Effector memory CD4-positive, alpha-beta T cell (primary cell): ENCODE measurements around the gene KLHL6.

ENCODE experiments used
- DNase-seq, 3 donors: peaks; one replicate each; pipeline ENCODE4 v3.0.0-alpha.2; 2020
- H3K27ac ChIP-seq: 2 replicates; pipeline ENCODE4 v1.7.0; 2013; ENCODE audit warnings: mild to moderate bottlenecking, low read length, moderate library complexity; ENCODE audit not compliant: insufficient read depth, poor library complexity, severe bottlenecking
- H3K27me3 ChIP-seq: replicated peaks from 2 replicates; pipeline ENCODE4 v1.7.0; 2013; ENCODE audit warnings: mild to moderate bottlenecking, low read length; ENCODE audit not compliant: insufficient read depth, control insufficient read depth, poor library complexity, severe bottlenecking
- H3K36me3 ChIP-seq: 2 replicates; pipeline ENCODE4 v1.7.0; 2013; ENCODE audit warnings: mild to moderate bottlenecking, low read length, moderate library complexity; ENCODE audit not compliant: control insufficient read depth, insufficient read depth
- H3K4me1 ChIP-seq: 2 replicates; pipeline ENCODE4 v1.7.0; 2013; ENCODE audit warnings: low read length, mild to moderate bottlenecking; ENCODE audit not compliant: control insufficient read depth, insufficient read depth, poor library complexity, severe bottlenecking
- H3K4me3 ChIP-seq: 2 replicates; pipeline ENCODE4 v1.7.0; 2013; ENCODE audit warnings: low read length, low read depth, mild to moderate bottlenecking; ENCODE audit not compliant: insufficient read depth, poor library complexity, severe bottlenecking
- H3K9me3 ChIP-seq: 2 replicates; pipeline ENCODE4 v1.7.0; 2013; ENCODE audit warnings: mild to moderate bottlenecking, low read length, moderate library complexity; ENCODE audit not compliant: control insufficient read depth

Gene KLHL6

DNA sequence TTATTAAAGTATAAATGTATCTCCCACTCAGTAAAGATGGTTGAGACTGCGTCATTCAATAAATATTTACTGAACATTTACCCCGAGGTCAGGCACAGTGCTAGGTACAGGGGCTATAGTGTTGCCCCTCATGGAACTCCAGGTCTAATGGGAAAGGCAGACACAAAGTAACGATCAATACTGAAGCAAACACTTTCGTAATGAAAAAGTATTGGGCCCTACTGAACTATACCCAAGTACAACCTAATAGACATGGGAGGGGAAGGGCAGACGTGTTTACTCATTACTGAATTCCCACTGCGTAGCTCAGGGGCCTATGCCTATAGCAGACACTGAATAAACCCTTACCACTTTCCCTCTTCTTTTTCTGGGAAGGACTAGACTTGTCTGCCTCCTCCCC, 56.9 kb downstream of the KLHL6 start:
- Histone ChIP-seq H3K36me3 (peaks cover 53% of the 10 kb centered on the region), H3K27me3 (no peaks in the 10 kb centered on the region), H3K4me1 (no peaks in the 10 kb centered on the region), H3K4me3 (no peak overlapping the region), H3K9me3 (no peaks in the 10 kb centered on the region), H3K27ac (no peak overlapping the region)
- no peak for DNase-seq

DNA sequence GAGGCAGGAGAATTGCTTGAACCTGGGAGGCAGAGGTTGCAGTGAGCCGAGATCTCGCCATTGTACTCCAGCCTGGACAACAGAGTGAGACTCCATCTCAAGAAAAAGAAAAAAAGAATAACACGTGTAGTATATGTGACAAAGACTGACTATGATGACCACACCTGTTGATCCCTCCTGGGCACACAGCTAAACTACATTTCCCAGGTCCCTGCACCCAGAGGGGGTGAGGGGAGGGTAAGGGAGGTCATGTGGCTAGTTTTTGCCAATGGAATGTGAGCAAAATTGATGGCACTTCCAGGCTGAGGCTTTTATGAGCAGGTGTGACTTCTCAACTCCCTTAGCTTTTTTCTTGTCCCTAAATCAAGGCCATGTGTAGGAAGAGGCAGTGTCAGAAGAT, 58.2 kb downstream of the KLHL6 start:
- Histone ChIP-seq H3K27me3 (no peaks in the 10 kb centered on the region), H3K27ac (no peak overlapping the region), H3K36me3 (peaks cover 62% of the 10 kb centered on the region), H3K4me1 (no peaks in the 10 kb centered on the region), H3K4me3 (no peak overlapping the region), H3K9me3 (no peaks in the 10 kb centered on the region)
- DNase-seq = no peak

DNA sequence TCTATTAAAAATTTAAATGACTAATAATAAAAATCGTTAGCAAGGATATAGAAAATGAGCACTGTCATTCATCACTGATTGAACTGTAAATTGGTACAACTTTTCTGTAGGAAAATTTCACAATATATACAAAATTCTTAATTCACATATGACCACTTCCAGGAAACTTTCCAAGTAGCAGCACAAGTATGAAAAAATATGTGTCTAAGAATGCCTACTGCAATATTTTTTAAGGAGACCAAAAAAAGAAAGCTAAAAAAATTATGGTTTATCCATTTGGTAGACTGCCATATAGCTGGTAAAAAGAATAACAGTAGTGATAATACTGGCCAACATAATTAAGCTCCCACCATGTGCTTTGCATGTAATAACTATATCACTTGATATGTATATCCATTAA, 59.2 kb downstream of the KLHL6 start:
- DNase-seq = no peak
- H3K9me3 ChIP-seq = no peaks in the 10 kb centered on the region
- H3K4me3 ChIP-seq = no peak overlapping the region
- peaks cover 67% of the 10 kb centered on the region for H3K36me3 ChIP-seq
- no peaks in the 10 kb centered on the region for H3K27me3 ChIP-seq
- no peak overlapping the region for H3K27ac ChIP-seq
- H3K4me1 ChIP-seq = no peaks in the 10 kb centered on the region

DNA sequence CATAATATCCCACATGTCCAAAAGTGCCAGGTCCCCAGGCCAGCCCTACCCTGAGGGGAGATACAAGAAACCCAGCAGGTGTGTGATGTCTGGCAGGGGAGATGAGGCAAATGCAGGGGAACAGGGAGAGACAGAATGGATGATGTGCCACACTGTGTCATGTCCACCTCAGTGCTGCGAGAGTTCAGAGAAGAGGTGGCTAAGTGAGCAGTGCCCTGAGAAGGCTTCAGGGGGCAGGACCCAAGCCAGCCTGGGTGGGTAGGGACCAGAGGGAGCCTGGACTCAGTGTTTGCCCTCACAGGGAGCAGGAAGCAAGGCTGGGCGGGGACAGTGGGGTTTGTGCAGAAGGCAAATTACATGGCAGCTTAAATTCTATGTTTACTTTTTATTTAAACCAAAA, 61.2 kb downstream of the KLHL6 start:
- no peak for DNase-seq
- Histone ChIP-seq H3K4me1 (no peaks in the 10 kb centered on the region), H3K9me3 (no peaks in the 10 kb centered on the region), H3K4me3 (no peak overlapping the region), H3K27me3 (no peaks in the 10 kb centered on the region), H3K36me3 (peaks cover 52% of the 10 kb centered on the region), H3K27ac (no peak overlapping the region)

DNA sequence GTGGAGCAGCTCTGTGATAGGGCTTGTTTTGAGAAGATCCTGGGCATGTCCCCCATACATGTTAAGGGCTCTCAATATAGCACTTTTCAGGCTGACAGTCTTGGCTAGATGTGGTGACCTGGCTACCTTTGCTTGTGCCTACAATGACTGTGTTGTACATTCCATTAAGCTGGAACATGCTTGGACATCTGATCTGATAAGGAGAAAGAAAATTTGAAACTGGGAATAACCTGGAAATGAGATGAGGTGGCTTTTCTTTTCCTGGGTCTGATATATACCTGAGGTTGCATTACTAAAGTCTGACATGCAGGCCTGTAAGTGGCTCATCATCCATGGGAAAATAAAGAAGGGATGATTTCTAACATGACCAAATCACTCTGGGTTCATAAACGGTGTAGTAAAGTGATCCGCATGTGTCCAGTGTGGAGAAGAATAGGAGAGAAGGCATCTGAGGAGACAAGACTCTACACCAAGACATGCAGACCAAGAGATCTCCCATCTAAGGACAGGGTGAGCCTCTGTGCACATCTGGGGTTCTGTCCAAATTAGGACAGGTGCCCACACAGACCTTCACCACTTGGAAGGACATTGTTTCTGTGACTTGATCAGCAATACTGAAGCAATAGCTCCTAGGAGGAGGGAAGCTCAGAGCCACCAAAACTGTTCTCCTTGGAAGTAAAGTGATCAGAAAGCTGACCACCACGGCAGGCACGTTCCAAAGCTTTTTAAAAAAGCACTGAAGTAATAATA, 62.0 kb downstream of the KLHL6 start:
- Histone ChIP-seq H3K27ac (no peak overlapping the region), H3K4me3 (no peak overlapping the region), H3K9me3 (no peaks in the 10 kb centered on the region), H3K36me3 (peaks cover 43% of the 10 kb centered on the region), H3K4me1 (no peaks in the 10 kb centered on the region), H3K27me3 (no peaks in the 10 kb centered on the region)
- no peak for DNase-seq

DNA sequence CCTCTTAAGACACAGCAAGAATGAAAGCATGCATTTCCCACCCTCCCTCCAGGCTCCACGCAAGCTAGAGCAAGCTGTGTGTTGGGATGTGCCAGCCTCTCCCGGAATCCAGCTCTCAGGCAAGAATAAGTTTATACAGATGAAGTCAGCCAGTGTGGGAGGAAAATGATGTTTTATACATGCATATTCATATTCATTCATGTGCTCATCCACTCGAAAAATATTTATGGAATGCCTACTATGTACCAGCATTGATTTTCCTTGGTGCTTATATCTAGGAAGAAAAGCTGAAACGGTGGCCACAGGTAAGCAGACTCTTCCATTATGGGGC, 62.7 kb downstream of the KLHL6 start:
- Histone ChIP-seq H3K27me3 (no peaks in the 10 kb centered on the region), H3K36me3 (peaks cover 39% of the 10 kb centered on the region), H3K4me3 (no peak overlapping the region), H3K9me3 (no peaks in the 10 kb centered on the region), H3K27ac (no peak overlapping the region), H3K4me1 (no peaks in the 10 kb centered on the region)
- no peak for DNase-seq

DNA sequence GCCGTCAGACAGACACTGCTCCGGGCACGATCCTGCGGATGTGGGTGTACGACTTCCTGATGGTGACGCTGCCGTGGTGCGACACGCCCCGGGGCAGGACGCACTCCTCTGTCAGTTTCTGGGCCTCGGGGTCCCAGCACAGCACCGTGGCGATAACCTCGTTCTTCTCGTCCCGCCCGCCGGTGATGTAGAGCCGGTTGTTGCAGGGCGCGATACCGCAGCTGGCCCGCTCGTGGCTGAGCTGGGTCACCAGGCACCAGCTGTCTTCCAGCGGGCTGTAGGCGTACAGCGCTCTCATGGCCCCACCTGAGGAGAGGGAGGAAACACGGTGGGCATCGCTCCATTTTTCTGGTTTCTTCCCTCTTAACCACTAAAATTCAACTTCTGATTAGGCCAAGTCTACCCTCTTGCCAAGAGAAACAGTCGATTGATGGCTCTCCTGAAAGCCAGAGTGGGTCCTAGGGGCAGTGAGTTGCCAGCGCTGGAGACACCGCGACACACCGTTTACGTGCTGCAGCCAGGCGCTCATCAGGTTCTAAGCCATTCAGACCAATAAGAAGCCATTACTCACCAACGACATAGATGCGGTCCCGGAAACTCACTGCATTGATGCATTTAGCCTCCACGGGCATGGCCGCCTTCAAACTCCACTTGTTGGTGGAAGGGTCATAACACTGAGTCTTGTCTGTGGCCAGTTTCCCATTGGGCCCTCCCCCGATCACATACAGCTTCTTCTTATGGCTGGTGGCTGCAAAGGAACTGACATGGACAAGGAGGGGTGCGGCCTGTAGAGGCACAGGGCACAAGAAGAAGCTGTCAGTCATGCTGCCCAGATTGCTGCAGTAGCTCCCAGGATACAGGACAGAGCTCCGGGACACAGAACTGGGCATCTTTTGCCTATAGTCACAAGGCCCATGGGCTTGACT, 63.3 kb downstream of the KLHL6 start:
- no peak overlapping the region for H3K4me3 ChIP-seq
- no peaks in the 10 kb centered on the region for H3K9me3 ChIP-seq
- no peak for DNase-seq
- no peaks in the 10 kb centered on the region for H3K27me3 ChIP-seq
- no peak overlapping the region for H3K27ac ChIP-seq
- peaks cover 39% of the 10 kb centered on the region for H3K36me3 ChIP-seq
- no peaks in the 10 kb centered on the region for H3K4me1 ChIP-seq

DNA sequence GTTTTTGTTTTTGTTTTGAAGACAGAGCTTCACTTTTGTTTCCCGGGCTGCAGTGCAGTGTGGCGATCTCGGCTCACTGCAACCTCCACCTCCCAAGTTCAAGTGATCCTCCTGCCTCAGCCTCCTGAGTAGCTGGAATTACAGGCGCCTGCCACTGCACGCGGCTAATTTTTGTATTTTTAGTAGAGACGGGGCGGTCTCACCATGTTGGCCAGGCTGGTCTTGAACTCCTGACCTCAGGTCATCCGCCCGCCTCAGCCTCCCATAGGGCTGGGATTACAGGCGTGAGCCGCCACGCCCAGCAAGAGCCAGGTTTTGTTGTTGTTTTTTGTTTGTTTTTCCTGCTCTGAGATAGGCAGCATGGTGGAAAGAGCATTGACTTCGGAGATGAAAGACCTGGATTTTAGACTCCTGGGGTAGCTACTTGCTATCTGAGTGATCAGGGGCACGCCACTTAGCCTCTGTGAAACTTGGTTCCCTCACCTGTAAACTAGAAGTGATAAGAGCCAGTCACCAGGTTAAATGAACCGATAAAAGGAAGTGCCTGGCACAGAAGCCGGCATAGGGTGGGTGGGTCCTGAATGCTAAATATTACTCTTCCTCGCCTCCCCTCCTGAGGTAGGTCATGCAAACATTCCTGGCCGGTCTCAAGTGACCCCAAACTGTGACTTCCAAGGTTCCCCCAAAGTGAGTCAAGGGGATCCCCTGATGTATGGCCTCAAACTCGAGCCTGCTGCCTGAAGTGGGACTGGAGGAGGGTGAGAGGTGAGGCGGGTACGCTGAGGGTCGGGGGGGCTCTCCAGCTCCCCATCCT, 64.2 kb downstream of the KLHL6 start:
- no peaks in the 10 kb centered on the region for H3K9me3 ChIP-seq
- H3K36me3 ChIP-seq = peaks cover 39% of the 10 kb centered on the region
- no peaks in the 10 kb centered on the region for H3K4me1 ChIP-seq
- no peak overlapping the region for H3K27ac ChIP-seq
- no peak for DNase-seq
- no peak overlapping the region for H3K4me3 ChIP-seq
- H3K27me3 ChIP-seq = no peaks in the 10 kb centered on the region

DNA sequence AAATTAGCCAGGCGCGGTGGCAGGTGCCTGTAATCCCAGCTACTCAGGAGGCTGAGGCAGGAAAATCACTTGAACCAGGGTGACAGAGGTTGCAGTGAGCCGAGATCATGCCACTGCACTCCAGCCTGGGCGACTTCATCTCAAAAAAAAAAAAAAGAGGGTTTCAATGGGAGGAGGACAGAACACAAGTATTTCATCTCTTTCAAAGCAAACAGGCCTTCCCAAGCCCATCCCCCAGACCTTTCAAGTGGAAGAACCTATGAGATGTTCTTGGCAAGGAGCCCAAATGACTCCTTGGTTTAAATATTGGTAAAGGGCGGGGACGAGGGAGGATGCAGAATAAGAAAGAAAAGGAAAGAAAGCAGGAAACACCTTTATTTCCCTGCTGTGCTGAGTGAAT, 64.9 kb downstream of the KLHL6 start:
- Histone ChIP-seq H3K4me3 (no peak overlapping the region), H3K4me1 (no peaks in the 10 kb centered on the region), H3K27me3 (no peaks in the 10 kb centered on the region), H3K27ac (no peak overlapping the region), H3K36me3 (peaks cover 39% of the 10 kb centered on the region), H3K9me3 (no peaks in the 10 kb centered on the region)
- DNase-seq = no peak
